ENCODE results near the gene CACNA1C. TPM values are rescaled to one million over a fixed set of nuclear protein-coding genes. Genes with fewer than 3 reads are reported as not detected.

Gene CACNA1C
- total RNA-seq, 4 donors from 2014 or later = 3.8 to 13.6 (median 5.7) TPM

- no peak for DNase-seq (ENCODE audit: low spot score)
- TF ChIP-seq CTCF (IDR thresholded peaks at IDR 0.05) = no peak
- ATAC-seq (ENCODE audit: low FRiP score) = no peak
Observed at GRCh38 chr12:2306735-2307134, 253.9 kb downstream of the CACNA1C start.

GRCh38 chr12:2307550-2307949, 254.8 kb downstream of the CACNA1C start:
- DNase-seq (ENCODE audit: low spot score) = no peak
- no peak for ATAC-seq (ENCODE audit: low FRiP score)
- TF ChIP-seq CTCF (IDR thresholded peaks at IDR 0.05) = no peak

- DNase-seq (ENCODE audit: low spot score) = no peak
- TF ChIP-seq CTCF (IDR thresholded peaks at IDR 0.05) = no peak
- no peak for ATAC-seq (ENCODE audit: low FRiP score)
Observed at GRCh38 chr12:2309647-2310046, 256.9 kb downstream of the CACNA1C start.

- DNase-seq (ENCODE audit: low spot score) (no peak), ATAC-seq (ENCODE audit: low FRiP score) (no peak)
Observed at GRCh38 chr12:2311020-2311778, 258.4 kb downstream of the CACNA1C start.

GRCh38 chr12:2312175-2312574, 259.4 kb downstream of the CACNA1C start:
- no peak for DNase-seq (ENCODE audit: low spot score)
- TF ChIP-seq CTCF (IDR thresholded peaks at IDR 0.05) = no peak
- ATAC-seq (ENCODE audit: low FRiP score) = no peak

More at GRCh38 chr12:2311020-2311778, 258.4 kb downstream of the CACNA1C start:
- TF ChIP-seq CTCF (IDR thresholded peaks at IDR 0.05) = no peak

GRCh38 chr12:2312770-2313169, 260.0 kb downstream of the CACNA1C start:
- TF ChIP-seq CTCF (IDR thresholded peaks at IDR 0.05) = no peak
- no peak for DNase-seq (ENCODE audit: low spot score)

GRCh38 chr12:2314492-2314891, 261.7 kb downstream of the CACNA1C start:
- ATAC-seq (ENCODE audit: low FRiP score) (no peak), DNase-seq (ENCODE audit: low spot score) (no peak)
- no peak for TF ChIP-seq CTCF (IDR thresholded peaks at IDR 0.05)

More at GRCh38 chr12:2312770-2313169, 260.0 kb downstream of the CACNA1C start:
- no peak for ATAC-seq (ENCODE audit: low FRiP score)
